HEK293 (cell line): ENCODE results near the gene TECR.
A peak's percentile ranks its signal among the peaks of the same experiment; 100 is the strongest.

Source experiments
- TCF7L2 ChIP-seq: IDR thresholded peaks from 2 replicates; pipeline ENCODE4 v1.6.1; 2011; ENCODE audit warnings: low read depth, mild to moderate bottlenecking, inconsistent platforms, low read length, moderate library complexity, borderline replicate concordance
- ZBTB17 ChIP-seq: fragments of 450-650 bp; formaldehyde crosslinking; IDR thresholded peaks from 2 replicates; pipeline ENCODE4 v1.5.1; 2016; ENCODE audit warnings: missing biosample characterization, missing genetic modification characterization
- ZNF133 ChIP-seq: fragments of 450-650 bp; formaldehyde crosslinking; IDR thresholded peaks from 2 replicates; pipeline ENCODE4 v1.5.1; 2016; ENCODE audit warnings: missing biosample characterization, missing genetic modification characterization
- ZNF140 ChIP-seq: fragments of 450-650 bp; formaldehyde crosslinking; IDR thresholded peaks from 2 replicates; pipeline ENCODE4 v1.5.1; 2016; ENCODE audit warnings: missing biosample characterization, missing genetic modification characterization
- ZNF624 ChIP-seq: fragments of 450-650 bp; formaldehyde crosslinking; IDR thresholded peaks from 2 replicates; pipeline ENCODE4 v1.5.1; 2017; ENCODE audit warnings: missing biosample characterization, missing genetic modification characterization
- TF ChIP-seq, protein P1 (sequence below): fragments of 450-650 bp; formaldehyde crosslinking; IDR thresholded peaks from 2 replicates; pipeline ENCODE4 v1.5.1; 2016; ENCODE audit warnings: missing biosample characterization, missing genetic modification characterization, low read depth
- TF ChIP-seq, protein P2 (sequence below): fragments of 450-650 bp; formaldehyde crosslinking; IDR thresholded peaks from 2 replicates; pipeline ENCODE4 v1.5.1; 2016; ENCODE audit warnings: missing biosample characterization, missing genetic modification characterization

DNA sequence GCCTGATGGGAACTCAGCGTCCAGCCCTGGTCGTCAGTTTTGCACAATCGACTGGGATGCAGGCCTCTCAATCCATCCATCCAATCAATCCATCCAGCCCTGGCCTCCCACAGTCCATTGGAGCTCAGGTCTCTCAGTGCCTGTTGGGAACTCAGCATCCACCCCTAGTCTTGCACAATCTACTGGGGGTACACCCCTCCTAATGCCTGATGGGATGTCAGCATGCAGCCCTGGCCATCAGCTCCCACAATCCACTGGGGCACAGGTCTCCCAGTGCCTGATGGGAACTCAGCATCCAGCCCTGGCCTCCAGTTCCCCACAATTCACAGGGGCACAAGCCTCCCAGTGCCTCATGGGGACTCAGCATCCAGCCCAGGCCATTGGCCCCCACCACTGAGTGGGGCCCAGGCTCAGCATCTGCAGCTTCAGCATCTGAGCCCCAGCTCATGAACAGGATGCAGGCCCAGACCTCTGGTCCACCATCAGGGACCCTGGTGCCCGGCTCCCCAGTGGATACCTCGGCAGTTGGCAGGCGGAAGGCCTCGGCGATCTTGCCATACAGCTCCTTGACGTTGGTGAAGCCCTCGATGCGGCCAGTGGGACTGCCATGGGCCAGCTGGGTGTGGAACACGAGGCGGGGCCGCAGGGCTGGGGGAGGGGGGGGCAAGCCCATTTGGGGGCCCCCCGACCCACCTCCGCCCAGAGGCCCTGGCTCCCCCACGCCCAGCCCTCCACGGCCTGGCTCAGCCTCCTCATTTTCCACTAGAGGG, 47.0 kb upstream of the TECR start:
- TF ChIP-seq, protein P1, sequence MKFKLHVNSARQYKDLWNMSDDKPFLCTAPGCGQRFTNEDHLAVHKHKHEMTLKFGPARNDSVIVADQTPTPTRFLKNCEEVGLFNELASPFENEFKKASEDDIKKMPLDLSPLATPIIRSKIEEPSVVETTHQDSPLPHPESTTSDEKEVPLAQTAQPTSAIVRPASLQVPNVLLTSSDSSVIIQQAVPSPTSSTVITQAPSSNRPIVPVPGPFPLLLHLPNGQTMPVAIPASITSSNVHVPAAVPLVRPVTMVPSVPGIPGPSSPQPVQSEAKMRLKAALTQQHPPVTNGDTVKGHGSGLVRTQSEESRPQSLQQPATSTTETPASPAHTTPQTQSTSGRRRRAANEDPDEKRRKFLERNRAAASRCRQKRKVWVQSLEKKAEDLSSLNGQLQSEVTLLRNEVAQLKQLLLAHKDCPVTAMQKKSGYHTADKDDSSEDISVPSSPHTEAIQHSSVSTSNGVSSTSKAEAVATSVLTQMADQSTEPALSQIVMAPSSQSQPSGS, result no peak
- TF ChIP-seq, protein P2, sequence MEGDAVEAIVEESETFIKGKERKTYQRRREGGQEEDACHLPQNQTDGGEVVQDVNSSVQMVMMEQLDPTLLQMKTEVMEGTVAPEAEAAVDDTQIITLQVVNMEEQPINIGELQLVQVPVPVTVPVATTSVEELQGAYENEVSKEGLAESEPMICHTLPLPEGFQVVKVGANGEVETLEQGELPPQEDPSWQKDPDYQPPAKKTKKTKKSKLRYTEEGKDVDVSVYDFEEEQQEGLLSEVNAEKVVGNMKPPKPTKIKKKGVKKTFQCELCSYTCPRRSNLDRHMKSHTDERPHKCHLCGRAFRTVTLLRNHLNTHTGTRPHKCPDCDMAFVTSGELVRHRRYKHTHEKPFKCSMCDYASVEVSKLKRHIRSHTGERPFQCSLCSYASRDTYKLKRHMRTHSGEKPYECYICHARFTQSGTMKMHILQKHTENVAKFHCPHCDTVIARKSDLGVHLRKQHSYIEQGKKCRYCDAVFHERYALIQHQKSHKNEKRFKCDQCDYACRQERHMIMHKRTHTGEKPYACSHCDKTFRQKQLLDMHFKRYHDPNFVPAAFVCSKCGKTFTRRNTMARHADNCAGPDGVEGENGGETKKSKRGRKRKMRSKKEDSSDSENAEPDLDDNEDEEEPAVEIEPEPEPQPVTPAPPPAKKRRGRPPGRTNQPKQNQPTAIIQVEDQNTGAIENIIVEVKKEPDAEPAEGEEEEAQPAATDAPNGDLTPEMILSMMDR, result no peak
- no peak for TF ChIP-seq ZNF140 (tag by site-specific recombination)
- peak; percentile 51; the same call in 1 of the 2 replicates for TF ChIP-seq ZBTB17 (tag by site-specific recombination)
- no peak for TF ChIP-seq TCF7L2
- no peak for TF ChIP-seq ZNF624 (tag by site-specific recombination)
- no peak for TF ChIP-seq ZNF133 (tag by site-specific recombination)
